DMS 273 (cell line): ENCODE data around the gene NOL4L.

Experiments
- DNase-seq: peaks from one replicate; lab custom pipeline; 2025; ENCODE audit not compliant: unreplicated experiment; lab: John Stamatoyannopoulos, UW

NOL4L gene

DNA sequence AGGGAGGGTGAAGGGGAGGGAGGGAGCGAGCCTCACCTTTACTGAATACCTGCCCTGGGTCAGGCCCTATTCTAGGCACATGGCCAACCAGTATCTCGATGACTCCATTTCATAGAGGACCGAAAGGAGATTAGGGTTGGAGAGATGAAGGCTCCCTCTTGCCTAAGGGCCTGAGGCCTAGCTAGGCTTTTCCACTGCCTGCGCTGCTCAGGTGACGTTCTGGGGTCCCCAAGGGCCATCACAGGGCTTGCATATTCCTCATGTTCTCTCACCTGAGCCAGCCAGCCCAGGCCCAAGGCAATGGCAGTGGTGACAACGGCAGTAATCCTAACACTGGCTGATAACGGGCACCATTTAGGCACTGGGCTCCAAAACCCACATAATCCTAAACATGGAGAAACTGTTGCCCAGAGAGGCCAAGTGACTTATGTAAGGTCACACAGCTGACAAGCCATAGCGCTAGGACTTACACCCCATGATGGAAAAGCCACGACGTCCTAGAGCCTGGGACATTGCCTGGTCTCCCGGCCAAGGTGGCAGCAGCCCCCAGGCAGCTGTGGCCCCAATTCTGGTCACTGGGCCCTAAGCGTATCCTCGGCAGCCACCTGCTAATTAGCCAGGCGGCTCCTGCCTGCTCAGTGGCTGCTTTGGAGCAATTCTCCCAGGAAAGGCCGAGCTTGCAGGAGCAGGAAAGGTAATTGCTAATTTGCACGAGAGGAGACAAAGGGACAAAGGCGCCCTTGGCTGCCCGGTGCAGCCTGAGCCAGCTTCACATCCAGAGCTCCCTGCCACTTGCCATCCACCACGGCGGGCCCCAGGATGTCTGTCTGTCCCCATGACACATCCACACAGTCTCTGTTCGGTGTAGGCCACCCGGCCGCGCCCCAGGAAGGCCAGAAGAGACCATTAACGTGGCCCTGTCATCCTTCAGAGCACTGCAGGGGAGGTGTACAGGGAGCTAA lies 21.5 kb downstream of the NOL4L start:
- no peak for DNase-seq

GRCh38 chr20:32562495-32562911 lies 22.6 kb downstream of the NOL4L start:
- DNase-seq: no peak

DNA sequence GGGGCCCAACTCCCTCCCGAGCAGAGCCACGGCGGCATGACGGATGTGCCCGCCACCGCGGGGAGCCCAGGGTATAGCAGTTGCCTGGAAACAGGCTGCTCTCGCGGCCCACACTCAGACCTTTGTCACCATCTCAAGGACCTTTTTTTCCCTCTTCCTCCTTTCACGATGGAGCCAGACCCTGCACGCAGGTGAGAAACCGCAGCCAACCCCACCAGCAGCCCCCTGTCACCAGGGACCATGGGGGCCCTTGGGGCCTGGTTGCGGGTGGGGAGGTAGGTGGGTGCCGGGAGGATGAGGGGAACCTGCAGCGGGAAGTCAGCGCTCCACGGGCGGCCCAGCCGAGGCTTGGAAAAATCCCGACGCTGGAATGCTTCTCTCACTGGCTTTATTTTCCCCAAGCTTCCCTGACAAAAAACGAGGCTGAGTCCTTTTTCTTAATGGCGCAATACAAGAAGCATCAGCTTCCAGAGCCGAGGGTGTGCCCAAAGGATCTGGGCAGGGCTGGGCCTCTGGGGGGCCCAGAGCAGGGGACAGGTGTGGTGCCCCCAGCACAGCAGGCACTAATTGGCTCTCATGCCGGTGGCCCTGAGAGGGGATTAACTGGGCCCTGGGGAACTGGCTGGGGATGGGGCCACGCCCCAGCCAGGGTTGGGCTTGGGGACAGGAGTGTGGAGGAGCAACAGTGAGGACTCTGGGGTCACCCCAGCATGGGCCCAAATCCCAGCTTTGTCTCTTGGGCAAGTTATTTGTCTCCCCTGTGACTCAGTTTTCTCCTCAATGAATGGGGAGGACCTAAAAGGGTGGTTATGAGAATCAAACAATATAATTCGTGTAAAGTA lies 23.9 kb downstream of the NOL4L start:
- DNase-seq: peak; percentile 24

GRCh38 chr20:32560482-32560988 lies 24.6 kb downstream of the NOL4L start:
- no peak for DNase-seq

DNA sequence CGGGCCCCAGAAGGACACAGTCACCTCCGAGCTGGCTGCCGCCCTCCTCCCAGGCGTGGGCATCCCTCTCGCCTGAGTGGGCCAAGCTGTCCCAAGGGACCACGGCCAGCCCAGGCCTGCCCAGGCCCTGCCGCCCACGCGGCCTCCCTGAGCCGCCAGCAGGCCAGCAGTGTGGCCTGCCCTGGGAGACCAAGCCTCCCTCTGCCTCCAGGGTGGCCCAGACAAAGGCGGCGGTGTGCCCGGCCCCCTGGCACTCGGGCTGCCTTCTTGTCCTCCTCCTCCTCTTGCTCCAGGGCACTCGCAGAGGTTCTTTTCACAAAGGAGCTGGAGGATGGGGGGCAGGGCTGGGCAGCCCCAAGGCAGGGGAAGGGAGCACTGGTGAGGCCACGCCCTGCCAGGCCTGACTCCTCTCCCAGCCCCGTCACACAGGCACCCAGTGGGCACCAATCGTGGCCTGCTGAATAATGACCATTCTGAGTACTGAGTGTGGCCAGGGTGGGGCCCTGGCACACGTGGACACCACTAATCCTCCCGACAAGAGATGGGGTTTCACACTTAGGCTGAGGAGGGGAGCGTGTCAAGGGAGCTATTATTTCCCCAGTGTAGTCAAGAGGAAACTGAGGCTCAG lies 25.3 kb downstream of the NOL4L start:
- DNase-seq: peak; percentile 60

GRCh38 chr20:32559205-32559752 lies 25.9 kb downstream of the NOL4L start:
- no peak for DNase-seq

- DNase-seq: no peak
Observed at GRCh38 chr20:32558526-32558925, 26.6 kb downstream of the NOL4L start.

DNA sequence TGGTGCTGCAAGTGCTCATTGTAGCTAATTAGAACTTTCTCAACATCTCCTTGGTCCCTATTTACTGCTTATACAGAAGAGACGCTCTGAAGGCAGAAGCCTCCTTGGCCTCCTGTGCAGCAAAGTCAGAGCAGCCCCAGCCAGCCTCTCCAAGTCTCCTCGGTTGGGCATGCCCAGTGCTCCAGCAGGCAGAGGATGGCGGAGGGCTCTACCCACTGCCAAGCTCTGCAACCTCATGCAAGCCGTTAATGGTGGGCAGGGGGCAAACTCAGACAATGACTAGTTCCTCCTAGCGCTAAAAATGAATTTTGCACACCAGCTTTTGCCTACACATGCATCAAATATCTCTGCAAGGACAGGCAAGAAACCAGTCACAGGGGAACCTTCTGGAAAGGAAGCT lies 27.8 kb downstream of the NOL4L start:
- DNase-seq: no peak

- no peak for DNase-seq
Observed at GRCh38 chr20:32556312-32557184, 28.6 kb downstream of the NOL4L start.

- no peak for DNase-seq
Observed at GRCh38 chr20:32555584-32555983, 29.5 kb downstream of the NOL4L start.

- DNase-seq: no peak
Observed at GRCh38 chr20:32554965-32555289, 30.2 kb downstream of the NOL4L start.

DNA sequence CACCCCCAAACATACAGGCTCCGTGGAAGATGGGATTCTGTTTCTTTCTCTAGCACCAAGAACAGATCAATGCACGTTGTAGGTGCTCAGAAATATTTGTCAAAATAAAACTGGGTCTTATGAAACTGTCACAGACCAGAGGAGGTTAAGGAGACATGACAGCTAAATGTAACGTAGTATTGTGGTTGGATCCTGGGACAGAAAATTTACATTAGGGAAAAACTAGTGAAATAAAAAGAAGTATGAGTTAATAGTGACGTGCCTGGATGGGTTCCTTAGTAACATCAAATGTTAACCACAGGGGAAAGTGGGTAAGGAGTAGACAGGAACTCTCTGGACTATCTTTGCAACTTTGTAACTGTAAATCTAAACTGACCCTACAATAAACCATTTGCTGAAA lies 31.5 kb downstream of the NOL4L start:
- DNase-seq: no peak

GRCh38 chr20:32551693-32552092 lies 33.4 kb downstream of the NOL4L start:
- no peak for DNase-seq

- DNase-seq: no peak
Observed at GRCh38 chr20:32549842-32550241, 35.3 kb downstream of the NOL4L start.

- no peak for DNase-seq
Observed at GRCh38 chr20:32547753-32548034, 37.4 kb downstream of the NOL4L start.

DNA sequence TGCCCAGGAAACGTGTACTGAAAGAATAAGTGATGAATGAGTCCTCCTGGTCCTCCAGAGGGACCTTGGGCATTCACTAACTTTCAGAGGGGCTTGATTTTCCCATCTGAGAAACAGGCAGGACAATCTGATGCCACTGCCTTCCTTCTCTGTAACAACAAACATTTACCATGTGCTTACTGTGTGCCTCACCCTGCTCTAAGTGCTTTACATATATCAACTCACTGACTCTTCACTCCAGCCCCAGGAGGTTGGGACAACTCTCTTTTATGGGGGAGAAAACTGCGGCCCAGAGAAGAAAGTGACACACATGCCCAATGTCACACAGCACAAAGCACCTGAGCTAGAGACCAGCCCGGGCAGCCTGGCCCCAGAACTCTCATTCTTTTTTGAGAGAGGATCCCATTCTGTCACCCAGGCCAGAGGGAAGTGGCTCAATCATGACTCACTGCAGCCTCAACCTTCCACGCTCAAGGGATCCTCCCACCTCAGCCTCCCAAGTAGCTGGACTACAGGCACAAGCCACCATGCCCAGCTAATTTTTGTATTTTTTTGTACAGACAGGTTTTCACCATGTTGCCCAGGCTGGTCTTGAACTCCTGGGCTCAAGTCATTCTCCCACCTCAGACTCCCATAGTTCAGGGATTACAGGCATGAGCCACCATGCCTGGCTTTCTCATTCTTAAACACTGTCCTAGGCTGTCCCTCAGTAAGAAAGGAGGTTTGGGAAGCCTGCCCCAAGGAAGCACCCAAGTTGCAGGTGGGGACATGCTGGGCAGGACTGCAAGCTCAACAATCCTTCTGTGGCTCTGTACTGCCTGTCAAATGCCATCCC lies 38.0 kb downstream of the NOL4L start:
- no peak for DNase-seq

GRCh38 chr20:32544893-32545840 lies 40.0 kb downstream of the NOL4L start:
- DNase-seq: no peak

DNA sequence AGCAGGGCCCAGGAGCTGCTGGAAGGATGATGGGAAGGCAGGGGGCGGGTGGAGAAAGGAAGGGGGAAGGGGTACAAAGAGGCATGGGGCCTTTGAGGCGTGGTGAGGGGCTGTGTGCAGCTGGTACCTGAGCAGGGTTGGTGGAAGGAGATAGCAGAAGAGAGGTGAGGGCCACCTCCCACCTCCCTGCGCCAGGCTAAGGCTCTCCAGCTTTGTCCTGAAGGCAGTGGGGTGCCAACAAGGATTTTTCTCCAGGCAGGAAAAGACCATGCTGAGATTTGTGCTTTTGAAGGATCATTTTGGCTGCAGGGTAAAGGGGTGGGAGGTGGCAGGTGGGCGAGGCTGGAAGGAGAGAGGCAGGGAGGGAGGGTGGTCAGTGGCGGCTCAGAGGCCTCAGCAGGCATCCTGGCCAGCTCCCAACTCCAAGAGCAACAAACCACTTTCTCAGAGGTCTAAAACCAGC lies 40.8 kb downstream of the NOL4L start:
- no peak for DNase-seq
